ENCODE measurements around the gene TADA2A. TPM values are rescaled to one million over a fixed set of nuclear protein-coding genes. Genes with fewer than 3 reads are reported as not detected.

Gene TADA2A
- total RNA-seq, 1 experiment from 2014 or later: 25.2 TPM

DNA sequence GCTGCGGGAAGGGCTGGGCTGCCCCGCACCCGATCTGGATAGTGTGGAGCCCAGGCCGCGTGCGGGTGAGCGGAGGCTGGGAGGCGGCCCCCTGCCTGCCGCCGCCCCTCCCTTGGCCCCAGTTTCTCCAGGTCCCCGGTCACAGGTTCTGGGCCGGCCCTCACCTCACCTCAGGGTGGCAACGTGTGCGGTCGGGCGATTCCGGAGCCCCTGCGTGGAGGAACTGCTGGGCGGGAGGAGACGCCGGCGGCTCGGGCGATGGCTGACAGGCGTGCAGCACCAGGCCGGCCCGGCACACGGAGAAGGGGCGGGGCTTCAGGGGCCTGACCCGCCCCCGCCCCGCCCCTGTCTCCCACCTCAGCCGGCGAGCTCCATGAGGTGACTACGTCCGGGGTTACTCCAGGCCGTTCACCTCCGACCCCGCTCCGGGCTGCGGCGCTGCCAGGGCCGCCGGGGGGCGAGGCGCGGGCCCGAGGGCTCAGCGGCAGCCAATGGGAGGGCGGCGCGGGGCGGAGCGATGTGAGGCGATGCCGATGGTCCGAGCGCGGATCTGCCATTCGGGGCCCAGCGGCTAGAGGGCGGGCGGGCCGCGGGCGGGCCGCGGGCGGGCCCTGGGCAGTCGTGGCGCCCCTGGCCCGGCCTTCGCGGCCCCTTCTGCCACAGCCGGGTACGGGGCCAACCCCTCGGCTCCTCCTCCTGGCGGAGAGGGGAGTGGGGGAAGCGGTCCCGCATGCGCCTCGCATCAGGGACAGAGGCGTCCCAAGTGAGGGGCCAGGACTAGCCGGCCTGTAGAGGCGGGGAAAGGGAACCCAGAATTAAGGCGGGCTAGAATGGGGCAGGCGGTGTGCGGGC lies 47.6 kb upstream of the TADA2A start:
- no peaks in the 10 kb centered on the region for H3K27me3 ChIP-seq (ENCODE audit: insufficient read depth, low read depth)
- peak overlapping the region; percentile 97 for H3K4me2 ChIP-seq
- no TSS peak for BruUV-seq (replicated peaks)
- H4K20me1 ChIP-seq (ENCODE audit: insufficient read depth): peaks cover 15% of the 10 kb centered on the region
- peak overlapping the region; percentile 81 for H2AFZ ChIP-seq
- peak; percentile 88 to 98 for DNase-seq
- peak overlapping the region; percentile 88 for H3K27ac ChIP-seq
- peaks cover 22% of the 10 kb centered on the region; the same call in 1 of the 2 replicates for H3F3A ChIP-seq (ENCODE audit: insufficient read depth, low read depth)
- peaks cover 15% of the 10 kb centered on the region for H3K36me3 ChIP-seq (ENCODE audit: low read depth)
- intact Hi-C loops (cut with micrococcal nuclease; ENCODE audit: unreplicated experiment): loop anchor here (5.0 kb wide), 2 partner anchors 38 to 757 kb away; partner anchors contain the start of gene MRM1
- H3K79me2 ChIP-seq (ENCODE audit: low read depth): peaks cover 48% of the 10 kb centered on the region
- H3K4me3 ChIP-seq: peak overlapping the region; percentile 97
- no peak for TF ChIP-seq EZH2 (IDR thresholded peaks at IDR 0.05; ENCODE audit: low read depth)
- TF ChIP-seq, protein P1, sequence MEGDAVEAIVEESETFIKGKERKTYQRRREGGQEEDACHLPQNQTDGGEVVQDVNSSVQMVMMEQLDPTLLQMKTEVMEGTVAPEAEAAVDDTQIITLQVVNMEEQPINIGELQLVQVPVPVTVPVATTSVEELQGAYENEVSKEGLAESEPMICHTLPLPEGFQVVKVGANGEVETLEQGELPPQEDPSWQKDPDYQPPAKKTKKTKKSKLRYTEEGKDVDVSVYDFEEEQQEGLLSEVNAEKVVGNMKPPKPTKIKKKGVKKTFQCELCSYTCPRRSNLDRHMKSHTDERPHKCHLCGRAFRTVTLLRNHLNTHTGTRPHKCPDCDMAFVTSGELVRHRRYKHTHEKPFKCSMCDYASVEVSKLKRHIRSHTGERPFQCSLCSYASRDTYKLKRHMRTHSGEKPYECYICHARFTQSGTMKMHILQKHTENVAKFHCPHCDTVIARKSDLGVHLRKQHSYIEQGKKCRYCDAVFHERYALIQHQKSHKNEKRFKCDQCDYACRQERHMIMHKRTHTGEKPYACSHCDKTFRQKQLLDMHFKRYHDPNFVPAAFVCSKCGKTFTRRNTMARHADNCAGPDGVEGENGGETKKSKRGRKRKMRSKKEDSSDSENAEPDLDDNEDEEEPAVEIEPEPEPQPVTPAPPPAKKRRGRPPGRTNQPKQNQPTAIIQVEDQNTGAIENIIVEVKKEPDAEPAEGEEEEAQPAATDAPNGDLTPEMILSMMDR (conservative IDR thresholded peaks at IDR 0.05): no peak
- H3K9me2 ChIP-seq (ENCODE audit: insufficient read depth): no peaks in the 10 kb centered on the region
- ChIA-PET POLR2A (ENCODE audit: unreplicated experiment) (interaction anchor here (0.6 to 0.7 kb wide), 6 partner anchors 14 to 469 kb away, joined by 3 to 5 read pairs (median 4); partner anchors contain the start of gene DUSP14), CTCF (interaction anchor here (1.0 kb wide), 1 partner anchor 14 kb away, joined by 3 read pairs; no protein-coding TSS in a partner anchor)
- no peaks in the 10 kb centered on the region for H3K9me3 ChIP-seq (ENCODE audit: insufficient read depth, low read depth)
- peaks cover 51% of the 10 kb centered on the region for H3K4me1 ChIP-seq (replicated peaks; ENCODE audit: insufficient read depth)

DNA sequence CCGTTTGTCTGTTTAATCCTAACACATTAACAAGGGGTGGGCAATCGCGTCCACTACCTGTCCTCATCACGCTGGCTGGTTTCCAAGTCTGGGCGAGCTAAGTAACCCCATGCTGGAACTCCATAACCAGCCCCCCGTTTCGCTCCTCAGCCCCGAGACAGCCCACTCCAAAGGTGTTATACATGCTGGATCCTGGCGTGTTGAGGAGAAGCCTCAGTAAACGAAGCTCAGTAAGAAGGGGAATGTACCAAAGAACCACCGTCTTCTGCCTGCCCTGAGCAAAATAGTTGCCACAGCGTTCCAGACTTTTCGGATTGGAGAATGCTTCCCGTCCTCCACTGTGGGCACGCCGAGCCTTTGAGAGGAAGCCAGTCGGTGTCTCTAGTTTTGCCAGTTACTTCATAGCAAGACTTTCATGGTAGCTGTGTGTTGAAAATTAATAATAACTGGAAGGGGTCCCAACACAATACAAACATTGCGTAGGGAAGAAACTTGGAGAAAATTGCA lies 47.0 kb upstream of the TADA2A start:
- Histone ChIP-seq H3K36me3 (ENCODE audit: low read depth) (peaks cover 9% of the 10 kb centered on the region), H4K20me1 (ENCODE audit: insufficient read depth) (peaks cover 8% of the 10 kb centered on the region), H3K4me1 (replicated peaks; ENCODE audit: insufficient read depth) (peaks cover 51% of the 10 kb centered on the region), H3K79me2 (ENCODE audit: low read depth) (peaks cover 42% of the 10 kb centered on the region), H3K9me3 (ENCODE audit: insufficient read depth, low read depth) (no peaks in the 10 kb centered on the region), H3K9me2 (ENCODE audit: insufficient read depth) (no peaks in the 10 kb centered on the region), H2AFZ (peak overlapping the region; percentile 79; the same call in 1 of the 2 replicates), H3K4me2 (peak overlapping the region; percentile 75), H3K27ac (peak overlapping the region; percentile 66), H3K4me3 (peak overlapping the region; percentile 97; the same call in 1 of the 2 replicates), H3F3A (ENCODE audit: insufficient read depth, low read depth) (peaks cover 22% of the 10 kb centered on the region; the same call in 1 of the 2 replicates), H3K27me3 (ENCODE audit: insufficient read depth, low read depth) (no peaks in the 10 kb centered on the region)
- DNase-seq: no peak
- BruUV-seq (replicated peaks): TSS peak; percentile 72
- intact Hi-C loops (cut with micrococcal nuclease; ENCODE audit: unreplicated experiment): loop anchor here (5.0 kb wide), 2 partner anchors 38 to 757 kb away; partner anchors contain the start of gene MRM1
- ChIA-PET POLR2A (ENCODE audit: unreplicated experiment) (interaction anchor here (0.6 kb wide), 3 partner anchors 14 to 87 kb away, joined by 3 to 5 read pairs (median 5); no protein-coding TSS in a partner anchor), CTCF (no interaction called here)
- TF ChIP-seq, protein P1 (conservative IDR thresholded peaks at IDR 0.05): no peak
- no peak for TF ChIP-seq EZH2 (IDR thresholded peaks at IDR 0.05; ENCODE audit: low read depth)

DNA sequence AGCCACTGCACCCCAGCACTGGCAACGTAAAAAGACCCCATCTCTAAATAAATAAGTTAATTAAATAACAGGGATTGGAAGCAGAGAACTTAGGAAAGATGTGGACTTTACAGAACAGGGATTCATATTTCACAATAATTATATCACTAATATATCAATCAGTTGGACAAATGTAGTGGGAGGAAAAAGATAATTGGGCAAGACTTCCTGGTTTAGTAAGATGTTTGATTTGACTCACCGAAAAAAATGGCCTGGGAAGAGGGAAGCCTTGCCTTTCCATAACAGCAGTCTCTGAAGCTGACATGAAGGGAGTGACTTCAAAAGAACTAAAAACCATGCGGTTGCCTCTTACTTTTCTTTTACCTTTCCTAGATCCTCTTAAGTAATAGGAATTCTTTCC lies 46.1 kb upstream of the TADA2A start:
- H3K4me2 ChIP-seq: peak overlapping the region; percentile 75
- peak overlapping the region; percentile 66 for H3K27ac ChIP-seq
- POLR2A ChIA-PET (ENCODE audit: unreplicated experiment): no interaction called here
- H2AFZ ChIP-seq: no peak overlapping the region
- H3F3A ChIP-seq (ENCODE audit: insufficient read depth, low read depth): peaks cover 28% of the 10 kb centered on the region; the same call in 1 of the 2 replicates
- H3K4me1 ChIP-seq (replicated peaks; ENCODE audit: insufficient read depth): peaks cover 46% of the 10 kb centered on the region
- peaks cover 33% of the 10 kb centered on the region for H3K79me2 ChIP-seq (ENCODE audit: low read depth)
- H3K36me3 ChIP-seq (ENCODE audit: low read depth): peaks cover 6% of the 10 kb centered on the region
- peaks cover 5% of the 10 kb centered on the region for H4K20me1 ChIP-seq (ENCODE audit: insufficient read depth)
- no peaks in the 10 kb centered on the region for H3K9me2 ChIP-seq (ENCODE audit: insufficient read depth)
- no peak overlapping the region for H3K4me3 ChIP-seq
- BruUV-seq (replicated peaks): no TSS peak
- no peaks in the 10 kb centered on the region for H3K9me3 ChIP-seq (ENCODE audit: insufficient read depth, low read depth)
- peak in 1 of 2 experiments; percentile 85 for DNase-seq
- no peaks in the 10 kb centered on the region for H3K27me3 ChIP-seq (ENCODE audit: insufficient read depth, low read depth)
- TF ChIP-seq, protein P1 (conservative IDR thresholded peaks at IDR 0.05): no peak
- no peak for TF ChIP-seq EZH2 (IDR thresholded peaks at IDR 0.05; ENCODE audit: low read depth)
- CTCF ChIA-PET: no interaction called here
- intact Hi-C loops (cut with micrococcal nuclease; ENCODE audit: unreplicated experiment): no loop called here

All from PC-9 (cell line).